Measurements from ENCODE around the gene TLCD3A. TPM values are rescaled to one million over a fixed set of nuclear protein-coding genes. Genes with fewer than 3 reads are reported as not detected.
A peak's percentile ranks its signal among the peaks of the same experiment; 100 is the strongest.
"Not testable (repeated sequence)": the region's sequence is repeated elsewhere in the genome, so short reads cannot be mapped to it uniquely, and the experiment has no call there.

TLCD3A gene
- total RNA-seq, 4 donors from 2014 or later = 9.0 to 13.7 (median 10.9) TPM

- no peaks in the 10 kb centered on the region for H3K9me3 ChIP-seq
- no peak overlapping the region for H3K4me3 ChIP-seq (replicated peaks in 1 of 3)
- intact Hi-C loops (cut with DNase I) = no loop called here
- peaks cover 25 to 32% of the 10 kb centered on the region in 2 donors for H3K36me3 ChIP-seq
- TF ChIP-seq POLR2A (IDR thresholded peaks at IDR 0.05) (no peak), CTCF (IDR thresholded peaks at IDR 0.05) (no peak)
- no peaks in the 10 kb centered on the region for H3K27me3 ChIP-seq
- WGBS, 2 donors = 86 to 88% methylated on average over 12 of the region's 12 CpGs
- DNase-seq = no peak
- H3K27ac ChIP-seq = no peak overlapping the region
- H3K4me1 ChIP-seq = peaks cover 10 to 13% of the 10 kb centered on the region in 2 donors
Observed at GRCh38 chr17:787641-788221, 55.3 kb downstream of the TLCD3A start.

GRCh38 chr17:788551-788950 is 56.2 kb downstream of the TLCD3A start:
- whole genome bisulfite sequencing, 2 donors = 96% methylated on average over 4 of the region's 4 CpGs
- Histone ChIP-seq H3K27me3 (no peaks in the 10 kb centered on the region), H3K36me3 (peaks cover 25 to 32% of the 10 kb centered on the region in 2 donors), H3K4me1 (peaks cover 2 to 5% of the 10 kb centered on the region in 2 donors), H3K27ac (no peak overlapping the region), H3K9me3 (no peaks in the 10 kb centered on the region), H3K4me3 (replicated peaks in 1 of 3) (no peak overlapping the region)
- DNase-seq = no peak
- TF ChIP-seq POLR2A (IDR thresholded peaks at IDR 0.05) (no peak), CTCF (IDR thresholded peaks at IDR 0.05) (no peak)
- intact Hi-C loops (cut with DNase I) = no loop called here

GRCh38 chr17:789160-789840 is 56.9 kb downstream of the TLCD3A start:
- Histone ChIP-seq H3K4me3 (replicated peaks in 1 of 3) (no peak overlapping the region), H3K36me3 (peaks cover 25 to 32% of the 10 kb centered on the region in 2 donors), H3K27me3 (no peaks in the 10 kb centered on the region), H3K9me3 (no peaks in the 10 kb centered on the region), H3K27ac (no peak overlapping the region), H3K4me1 (no peaks in the 10 kb centered on the region)
- 93 to 97% methylated on average over 14 of the region's 14 CpGs for WGBS, 2 donors
- no peak for TF ChIP-seq POLR2A (IDR thresholded peaks at IDR 0.05)
- no peak for TF ChIP-seq CTCF (IDR thresholded peaks at IDR 0.05)
- intact Hi-C loops (cut with DNase I) = no loop called here
- no peak for DNase-seq

- peak; percentile 17 to 40 for DNase-seq
- not testable (repeated sequence) for H3K4me3 ChIP-seq (replicated peaks in 1 of 3); H3K27ac ChIP-seq; H3K27me3 ChIP-seq; H3K9me3 ChIP-seq; H3K4me1 ChIP-seq
- intact Hi-C loops (cut with DNase I) = loop anchor here (10.0 kb wide), 1 partner anchor 265 kb away; no protein-coding TSS in a partner anchor
- H3K36me3 ChIP-seq = peaks cover 25 to 32% of the 10 kb centered on the region in 2 donors
- WGBS, 2 donors = 72 to 75% methylated on average over 24 to 32 of the region's 38 CpGs
Observed at GRCh38 chr17:789931-790873, 57.8 kb downstream of the TLCD3A start.

- Histone ChIP-seq H3K4me1 (peaks cover 0 to 14% of the 10 kb centered on the region in 2 donors), H3K36me3 (peaks cover 25 to 32% of the 10 kb centered on the region in 2 donors)
- not testable (repeated sequence) for H3K9me3 ChIP-seq; H3K27me3 ChIP-seq; H3K4me3 ChIP-seq (replicated peaks in 1 of 3); DNase-seq; H3K27ac ChIP-seq
- WGBS, 2 donors = 72 to 80% methylated on average over 10 of the region's 12 CpGs
- intact Hi-C loops (cut with DNase I) = loop anchor here (10.0 kb wide), 1 partner anchor 264 kb away; no protein-coding TSS in a partner anchor
Observed at GRCh38 chr17:790874-791247, 58.5 kb downstream of the TLCD3A start.

All from thyroid gland (tissue), 4 donors.